CD4-positive, alpha-beta T cell treated with Interleukin-15 for 1 hour (primary cell): ENCODE data around the gene CCDC183.
"Not testable (repeated sequence)": the region's sequence is repeated elsewhere in the genome, so short reads cannot be mapped to it uniquely, and the experiment has no call there.

Source experiments
- DNase-seq: peaks from one replicate; pipeline ENCODE4 v3.0.0-alpha.2; 2020

CCDC183 gene

DNA sequence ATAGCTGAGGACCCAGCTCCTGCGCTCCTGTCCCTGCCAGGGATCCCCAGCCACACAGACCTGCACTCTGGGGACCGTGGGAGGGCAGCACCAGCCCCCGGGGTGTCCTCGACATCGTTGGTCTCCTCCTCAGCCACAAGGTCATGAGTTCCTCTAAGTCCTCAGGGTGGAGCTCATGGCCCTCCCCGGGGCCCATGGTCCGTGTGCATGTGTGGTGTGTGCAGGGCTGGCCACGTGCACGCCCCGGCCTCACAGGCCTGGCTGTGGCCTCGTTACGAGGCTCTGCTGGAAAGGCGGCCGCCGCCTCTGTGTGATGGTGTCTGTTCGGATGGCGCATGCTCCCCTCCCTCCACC lies 30.0 kb downstream of the CCDC183 start:
- no peak for DNase-seq

DNA sequence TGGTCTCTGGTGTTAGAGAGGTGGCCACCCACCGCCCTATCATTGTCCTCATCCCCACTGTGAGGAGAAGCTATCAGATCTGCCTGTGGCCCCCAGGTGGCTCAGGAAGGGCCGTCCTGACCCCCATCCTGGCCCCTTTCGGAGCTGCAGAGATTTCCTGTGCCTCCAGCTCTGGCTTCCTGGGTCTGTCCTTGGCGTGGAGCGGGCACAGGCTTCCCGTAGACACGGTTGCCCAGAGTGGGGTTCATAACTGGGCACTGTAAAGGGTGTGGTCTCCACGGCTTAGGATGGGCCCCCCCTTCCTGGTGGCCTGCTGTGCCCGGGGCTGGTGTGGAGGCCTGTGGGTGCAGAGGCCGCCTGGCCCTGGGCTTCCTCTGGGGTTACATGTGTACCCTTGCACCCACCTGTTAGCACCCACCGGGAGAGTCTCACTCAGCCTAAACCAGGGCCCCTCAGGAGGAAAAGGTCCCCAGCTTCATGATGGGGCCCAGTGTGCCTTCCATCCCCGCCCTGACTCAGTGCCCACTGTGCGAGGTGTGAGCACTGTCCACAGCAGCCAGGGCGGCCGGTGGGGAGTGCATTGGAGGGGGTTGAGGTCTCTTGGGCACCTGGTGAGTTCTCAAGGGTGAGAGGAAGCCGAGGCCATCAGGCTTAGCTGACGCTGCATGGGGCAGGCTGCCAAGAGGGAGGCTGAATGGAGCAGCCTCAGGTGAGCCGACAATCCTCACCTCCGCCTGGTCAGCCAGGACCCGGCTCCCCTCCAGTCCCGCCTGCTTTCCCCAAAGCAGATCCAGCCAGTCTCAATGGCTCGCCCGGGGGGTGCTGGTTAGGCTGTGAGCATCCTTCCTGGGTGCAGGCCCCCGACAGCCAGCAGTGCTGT lies 30.8 kb downstream of the CCDC183 start:
- DNase-seq = no peak

DNA sequence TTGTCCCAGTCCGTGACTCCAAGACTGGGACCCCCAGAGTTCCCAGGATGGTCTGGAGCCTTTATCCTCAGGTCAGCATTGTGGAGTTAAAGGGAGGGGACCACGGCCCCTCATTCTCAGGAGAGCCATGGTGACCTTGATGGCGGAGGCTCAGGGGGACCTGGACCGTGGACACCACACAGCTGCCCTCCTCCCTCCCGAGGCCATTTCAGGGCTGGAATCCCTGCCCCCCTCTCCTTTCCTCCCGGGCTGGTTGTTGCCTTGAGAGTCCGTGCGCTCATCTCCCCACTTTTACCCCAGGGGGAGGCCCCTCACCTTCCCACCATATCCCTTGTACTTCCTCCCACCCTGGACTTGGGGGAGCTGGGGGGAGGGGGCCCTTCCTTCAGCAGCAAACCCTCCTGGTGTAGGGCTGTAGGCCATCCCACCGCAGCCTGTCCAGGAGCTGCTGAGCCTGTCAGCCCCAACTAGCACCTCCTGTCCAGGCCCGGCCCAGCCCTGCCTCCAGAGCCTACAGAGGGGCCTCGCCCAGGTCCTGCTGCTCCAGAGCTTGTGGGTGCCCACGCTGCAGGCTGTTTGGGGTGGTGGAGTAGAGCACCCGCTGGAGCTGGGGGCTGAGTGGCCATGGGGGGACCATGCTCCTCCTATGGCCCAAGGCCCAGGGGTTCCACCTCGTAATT lies 31.8 kb downstream of the CCDC183 start:
- no peak for DNase-seq

DNA sequence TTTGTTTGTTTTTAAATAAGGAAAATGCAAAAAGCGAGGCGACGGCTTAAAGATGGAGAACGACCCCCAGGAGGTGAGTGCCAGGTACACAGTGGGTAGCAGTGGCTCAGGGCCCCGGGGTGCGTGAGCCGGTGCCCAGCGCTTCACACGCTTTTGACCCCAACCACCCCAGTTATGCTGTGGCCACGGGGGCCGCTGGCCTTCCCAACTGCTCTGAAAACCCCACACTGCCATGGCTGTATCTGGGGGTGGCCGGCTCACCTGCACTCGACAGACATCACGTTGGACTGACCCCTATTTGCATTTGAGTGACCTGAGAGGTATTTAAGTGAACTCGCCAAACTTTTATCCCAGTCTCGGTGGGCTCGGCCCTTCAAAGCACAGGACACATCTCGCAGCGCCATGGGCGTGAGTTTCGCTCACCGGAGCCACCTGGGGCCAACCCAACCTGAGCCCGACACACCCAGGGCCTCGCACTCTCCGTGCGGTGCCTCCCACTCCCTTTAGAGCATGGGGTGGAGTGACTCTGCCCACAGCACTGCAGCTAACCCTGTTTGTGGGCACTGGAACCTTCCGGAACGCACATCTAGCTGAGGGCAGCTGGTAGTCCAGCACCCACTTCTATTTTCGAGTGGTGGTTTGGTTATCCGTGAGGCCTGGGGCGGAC lies 32.5 kb downstream of the CCDC183 start:
- no peak for DNase-seq

DNA sequence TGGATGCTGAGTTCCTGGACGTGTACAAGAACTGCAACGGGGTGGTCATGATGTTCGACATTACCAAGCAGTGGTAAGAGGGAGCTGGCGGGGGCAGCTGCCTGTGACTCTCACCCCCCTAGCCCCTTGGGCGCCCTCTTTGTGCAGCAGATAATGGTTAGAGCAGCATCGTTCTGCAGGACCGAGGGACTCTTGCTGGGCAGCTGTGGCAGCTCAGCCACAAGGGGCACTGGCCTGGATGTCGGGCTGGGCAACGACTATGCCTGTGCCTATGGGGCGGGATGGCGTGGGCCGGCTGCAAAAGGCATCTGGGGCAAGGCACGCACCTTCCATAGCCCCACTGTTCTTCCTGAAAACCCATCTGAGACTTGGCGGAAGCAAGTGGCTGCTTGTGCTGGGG lies 33.3 kb downstream of the CCDC183 start:
- DNase-seq = no peak

DNA sequence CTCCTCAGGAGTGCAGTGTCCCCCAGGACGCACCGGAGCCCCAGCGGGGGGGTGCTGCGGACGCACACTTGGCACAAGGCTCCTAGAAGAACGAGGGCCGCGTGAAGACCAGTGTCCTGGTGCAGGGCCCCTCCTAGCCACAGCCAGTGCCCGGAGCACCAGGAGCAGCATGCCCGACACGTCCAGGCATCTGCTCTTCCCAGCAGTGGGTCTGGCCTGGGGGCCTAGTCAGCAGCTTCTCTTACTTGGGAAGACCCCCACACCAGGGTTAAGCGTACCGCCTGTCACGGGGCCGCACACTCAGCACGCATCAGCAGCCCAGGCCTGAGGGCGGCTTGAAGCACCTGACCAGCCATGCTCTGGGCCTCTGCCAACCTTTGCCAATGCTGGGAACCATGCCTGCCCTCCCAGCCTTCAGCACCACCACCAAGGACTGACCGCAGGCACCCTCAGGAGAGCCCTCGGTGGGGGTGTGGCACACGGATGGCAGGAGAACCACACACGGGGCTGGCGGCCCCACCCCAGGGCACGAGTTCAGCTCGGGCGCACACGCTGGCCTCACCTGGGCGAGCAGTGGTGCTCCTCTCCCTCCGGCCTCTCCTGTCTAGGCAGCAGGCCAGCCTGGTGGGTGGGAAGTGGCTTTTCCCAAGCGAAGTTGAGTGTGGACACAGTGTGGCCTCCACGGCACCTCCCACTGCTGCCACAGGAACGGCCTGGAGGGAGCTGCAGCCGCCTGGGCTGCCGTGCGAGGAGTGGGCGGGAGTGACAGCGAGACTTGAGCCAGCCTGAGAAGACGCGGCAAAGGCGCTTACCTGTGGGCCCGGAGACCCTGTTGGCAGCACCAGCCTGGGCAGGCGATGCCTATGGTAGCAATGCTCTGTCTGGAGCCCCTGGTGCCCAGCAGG lies 34.1 kb downstream of the CCDC183 start:
- no peak for DNase-seq

DNA sequence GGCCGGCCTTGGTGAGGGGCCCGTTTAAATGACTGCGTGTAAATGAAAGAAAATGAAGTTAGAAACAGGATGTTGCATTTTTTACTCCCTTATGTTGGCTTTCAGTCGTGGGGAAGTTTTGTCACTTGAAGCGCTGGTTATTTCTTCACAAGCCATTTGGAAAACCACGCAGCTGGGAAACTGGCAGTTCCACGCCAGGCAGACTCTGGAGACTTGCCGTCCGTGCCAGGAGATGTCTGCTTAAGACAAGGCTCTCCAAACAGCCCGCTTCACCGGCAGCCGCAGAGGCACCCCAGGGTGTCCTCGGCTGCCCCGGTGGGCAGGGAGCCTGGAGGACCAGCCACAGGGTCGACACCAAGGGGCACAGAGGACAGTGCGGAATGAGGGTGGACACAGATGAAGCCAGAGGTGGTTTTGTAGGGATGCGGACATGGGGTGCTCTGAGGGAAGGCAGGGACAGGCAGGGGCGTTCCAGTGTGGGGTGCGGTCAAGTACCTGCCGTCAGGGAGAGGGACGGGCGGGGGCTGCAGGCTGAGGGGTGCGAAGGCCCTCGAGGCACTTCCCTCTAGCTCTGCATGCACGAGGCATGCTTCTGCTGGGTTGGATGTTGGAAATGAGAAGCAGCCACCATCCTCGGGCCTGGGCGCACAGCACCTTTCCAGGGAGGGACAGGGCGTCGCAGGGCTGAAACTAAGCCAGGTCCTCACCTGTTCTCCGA lies 35.0 kb downstream of the CCDC183 start:
- no peak for DNase-seq

DNA sequence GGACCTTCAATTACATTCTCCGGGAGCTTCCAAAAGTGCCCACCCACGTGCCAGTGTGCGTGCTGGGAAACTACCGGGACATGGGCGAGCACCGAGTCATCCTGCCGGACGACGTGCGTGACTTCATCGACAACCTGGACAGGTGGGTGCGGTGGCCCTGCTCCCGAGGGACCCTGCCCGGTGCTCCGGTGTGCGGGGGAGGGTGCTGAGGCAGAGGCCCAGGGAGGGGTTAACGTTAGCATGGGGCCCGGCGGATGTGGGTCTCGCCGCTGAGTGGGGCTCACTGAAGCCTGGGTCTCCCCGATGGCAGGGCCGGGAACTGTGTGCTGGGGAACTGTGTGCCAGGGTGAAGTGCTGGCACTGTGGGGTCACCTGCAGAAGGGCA lies 35.6 kb downstream of the CCDC183 start:
- no peak for DNase-seq

DNA sequence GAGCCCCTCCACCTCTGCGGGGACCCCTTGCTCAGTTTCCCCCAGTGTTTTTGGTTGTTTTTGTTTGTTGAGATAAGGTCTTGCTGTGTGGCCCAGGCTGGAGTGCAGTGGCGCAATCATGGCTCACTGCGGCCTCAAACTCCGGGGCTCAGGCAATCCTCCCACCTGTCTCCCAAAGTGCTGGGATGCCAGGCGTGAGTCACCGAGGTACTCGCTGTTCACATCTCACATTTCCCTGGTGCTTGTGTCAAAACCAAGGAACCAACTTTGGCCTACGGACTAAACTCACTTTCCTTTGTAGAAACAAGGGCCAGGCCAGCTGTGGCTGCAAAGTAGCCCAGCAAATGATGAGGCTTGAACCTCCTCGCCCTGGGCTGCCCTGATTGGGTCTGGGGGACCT lies 36.4 kb downstream of the CCDC183 start:
- no peak for DNase-seq

DNA sequence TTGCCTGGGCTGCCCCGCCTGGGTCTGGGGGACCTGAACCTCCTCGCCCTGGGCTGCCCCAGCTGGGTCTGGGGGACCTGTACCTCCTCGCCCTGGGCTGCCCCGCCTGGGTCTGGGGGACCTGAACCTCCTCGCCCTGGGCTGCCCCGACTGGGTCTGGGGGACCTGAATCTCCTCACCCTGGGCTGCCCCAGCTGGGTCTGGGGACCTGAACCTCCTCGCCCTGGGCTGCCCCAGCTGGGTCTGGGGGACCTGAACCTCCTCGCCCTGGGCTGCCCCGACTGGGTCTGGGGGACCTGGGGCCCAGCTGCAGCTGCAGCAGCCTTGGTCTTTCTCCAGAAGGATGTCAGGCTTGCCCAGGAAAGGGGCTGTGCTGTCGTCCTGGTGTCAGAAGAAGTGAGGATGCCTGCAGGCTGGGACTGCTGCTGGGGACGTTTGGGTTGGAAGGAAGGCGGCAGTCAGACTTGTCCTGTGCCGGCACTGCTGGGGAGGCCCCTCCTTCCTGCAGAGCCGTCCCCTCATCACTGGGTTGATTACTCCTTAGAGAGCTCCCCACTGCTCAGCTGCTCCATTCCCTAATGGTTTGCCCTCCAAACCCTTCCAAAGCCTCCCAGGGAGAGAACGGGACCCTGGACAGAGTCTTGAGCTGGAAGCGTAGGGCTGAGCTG lies 37.4 kb downstream of the CCDC183 start:
- not testable (repeated sequence) for DNase-seq

DNA sequence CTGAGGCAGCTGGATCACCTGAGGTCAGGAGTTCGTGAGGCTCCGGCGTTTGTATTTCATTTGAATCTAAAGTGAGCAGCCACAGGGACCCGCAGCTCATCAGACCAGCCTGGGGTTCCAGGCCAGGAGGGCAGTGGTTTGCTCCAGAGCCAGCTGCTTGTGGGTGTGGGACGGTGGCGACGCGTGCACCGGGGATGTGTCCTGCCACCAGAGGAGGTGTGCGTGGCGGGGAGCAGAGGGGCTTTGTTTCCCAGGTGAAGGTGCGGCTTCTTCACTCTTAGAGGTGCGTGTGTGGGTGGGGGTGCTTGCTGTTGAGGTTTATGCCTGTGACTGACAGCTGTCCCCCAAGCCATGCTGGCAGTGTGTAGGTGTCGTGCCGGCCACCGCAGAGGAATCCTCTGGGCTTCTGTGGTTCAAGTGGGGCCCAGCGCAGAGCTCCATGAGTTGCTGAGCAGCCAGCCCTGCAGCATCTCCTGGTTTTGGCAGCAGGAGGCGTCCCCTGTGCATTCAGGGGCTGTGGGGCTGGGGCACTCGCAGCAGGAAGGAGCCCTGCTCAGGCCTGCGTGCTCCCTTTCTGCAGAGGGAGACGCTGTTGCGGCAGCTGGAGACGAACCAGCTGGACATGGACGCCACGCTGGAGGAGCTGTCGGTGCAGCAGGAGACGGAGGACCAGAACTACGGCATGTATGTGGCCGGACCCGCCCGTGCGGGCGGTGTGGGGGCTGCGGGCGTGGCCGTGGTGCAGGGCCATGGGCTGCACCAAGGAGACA lies 39.2 kb downstream of the CCDC183 start:
- no peak for DNase-seq

DNA sequence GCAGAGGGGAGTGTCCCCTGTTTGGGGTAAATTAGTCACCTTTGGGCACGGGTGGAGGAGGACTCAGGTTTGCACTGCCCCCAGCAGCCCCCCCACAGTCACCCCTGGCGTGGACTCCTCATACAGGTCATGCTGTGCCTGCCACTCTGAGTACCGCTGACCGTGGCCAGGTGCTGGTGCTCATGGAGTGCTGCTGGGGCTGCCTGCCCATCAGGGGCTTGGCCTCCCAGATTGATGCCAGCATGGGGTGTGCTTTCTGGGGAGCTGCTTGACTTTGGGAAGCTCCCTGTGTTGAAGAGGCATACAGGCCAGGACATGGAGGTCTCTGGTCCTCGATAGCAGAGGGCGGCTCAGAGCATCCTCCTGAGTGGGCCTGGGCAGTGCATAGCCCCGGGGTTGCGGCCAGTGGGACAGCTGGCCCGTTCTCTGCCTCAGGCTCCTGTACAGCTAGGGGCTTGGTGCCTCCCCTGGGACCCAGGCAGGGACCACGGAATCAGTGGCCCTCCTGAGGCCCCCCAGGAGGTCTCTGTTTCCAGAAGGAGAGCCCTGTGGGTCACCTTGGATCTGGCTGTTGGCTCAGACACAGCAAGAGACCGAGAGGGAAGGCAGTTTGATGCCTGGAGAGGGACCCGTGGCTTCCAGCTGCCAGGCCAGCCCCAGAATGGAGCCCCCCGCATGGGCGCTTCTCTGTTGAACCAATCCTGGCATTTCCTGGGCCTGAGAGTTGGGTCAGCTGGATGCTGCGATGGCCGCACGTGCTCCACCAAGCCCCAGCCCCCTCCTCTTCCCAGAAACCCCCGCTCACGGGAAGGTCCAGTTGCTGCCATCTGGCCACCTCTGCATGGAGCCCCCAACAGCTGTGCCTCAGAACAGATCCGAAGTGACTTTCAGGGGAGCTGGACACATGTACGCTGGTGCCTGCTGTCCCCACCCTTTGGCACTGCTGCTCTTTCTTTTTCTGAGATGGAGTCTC lies 40.1 kb downstream of the CCDC183 start:
- DNase-seq = no peak

DNA sequence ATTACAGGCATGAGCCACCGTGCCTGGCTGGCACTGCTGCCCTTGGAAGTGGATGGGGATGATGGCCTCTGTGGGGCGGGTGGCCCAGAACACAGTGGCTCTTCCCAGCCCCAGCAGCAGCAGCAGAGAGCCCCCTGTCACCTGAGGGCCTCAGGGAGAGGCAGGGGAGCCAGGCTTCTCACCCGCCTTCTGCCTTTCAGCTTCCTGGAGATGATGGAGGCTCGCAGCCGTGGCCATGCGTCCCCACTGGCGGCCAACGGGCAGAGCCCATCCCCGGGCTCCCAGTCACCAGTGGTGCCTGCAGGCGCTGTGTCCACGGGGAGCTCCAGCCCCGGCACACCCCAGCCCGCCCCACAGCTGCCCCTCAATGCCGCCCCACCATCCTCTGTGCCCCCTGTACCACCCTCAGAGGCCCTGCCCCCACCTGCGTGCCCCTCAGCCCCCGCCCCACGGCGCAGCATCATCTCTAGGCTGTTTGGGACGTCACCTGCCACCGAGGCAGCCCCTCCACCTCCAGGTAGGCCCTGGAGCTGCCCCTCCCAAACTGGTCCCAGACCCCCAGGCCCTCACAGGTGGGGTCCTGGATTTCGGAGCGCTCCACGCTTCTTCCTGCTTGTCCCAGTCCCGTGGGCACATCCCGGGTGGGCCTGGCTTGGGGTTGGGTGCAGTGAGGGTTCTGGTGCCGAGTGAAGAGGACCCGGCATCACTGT lies 41.2 kb downstream of the CCDC183 start:
- DNase-seq = no peak

DNA sequence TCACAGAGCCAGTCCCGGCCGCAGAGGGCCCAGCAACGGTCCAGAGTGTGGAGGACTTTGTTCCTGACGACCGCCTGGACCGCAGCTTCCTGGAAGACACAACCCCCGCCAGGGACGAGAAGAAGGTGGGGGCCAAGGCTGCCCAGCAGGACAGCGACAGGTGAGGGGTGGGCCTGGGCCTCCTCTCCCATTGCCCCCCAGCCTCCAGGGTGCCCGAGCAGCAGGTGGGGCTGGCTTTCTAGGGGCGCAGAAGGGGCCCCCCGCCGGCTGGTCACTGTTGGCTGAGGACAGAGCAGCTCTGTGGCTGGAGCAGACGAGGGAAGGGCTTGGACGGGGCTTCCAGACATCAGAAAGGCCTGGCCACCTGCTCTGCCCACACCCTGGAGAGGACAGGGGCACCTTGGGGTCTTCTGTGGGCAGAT lies 41.7 kb downstream of the CCDC183 start:
- DNase-seq = not testable (repeated sequence)

DNA sequence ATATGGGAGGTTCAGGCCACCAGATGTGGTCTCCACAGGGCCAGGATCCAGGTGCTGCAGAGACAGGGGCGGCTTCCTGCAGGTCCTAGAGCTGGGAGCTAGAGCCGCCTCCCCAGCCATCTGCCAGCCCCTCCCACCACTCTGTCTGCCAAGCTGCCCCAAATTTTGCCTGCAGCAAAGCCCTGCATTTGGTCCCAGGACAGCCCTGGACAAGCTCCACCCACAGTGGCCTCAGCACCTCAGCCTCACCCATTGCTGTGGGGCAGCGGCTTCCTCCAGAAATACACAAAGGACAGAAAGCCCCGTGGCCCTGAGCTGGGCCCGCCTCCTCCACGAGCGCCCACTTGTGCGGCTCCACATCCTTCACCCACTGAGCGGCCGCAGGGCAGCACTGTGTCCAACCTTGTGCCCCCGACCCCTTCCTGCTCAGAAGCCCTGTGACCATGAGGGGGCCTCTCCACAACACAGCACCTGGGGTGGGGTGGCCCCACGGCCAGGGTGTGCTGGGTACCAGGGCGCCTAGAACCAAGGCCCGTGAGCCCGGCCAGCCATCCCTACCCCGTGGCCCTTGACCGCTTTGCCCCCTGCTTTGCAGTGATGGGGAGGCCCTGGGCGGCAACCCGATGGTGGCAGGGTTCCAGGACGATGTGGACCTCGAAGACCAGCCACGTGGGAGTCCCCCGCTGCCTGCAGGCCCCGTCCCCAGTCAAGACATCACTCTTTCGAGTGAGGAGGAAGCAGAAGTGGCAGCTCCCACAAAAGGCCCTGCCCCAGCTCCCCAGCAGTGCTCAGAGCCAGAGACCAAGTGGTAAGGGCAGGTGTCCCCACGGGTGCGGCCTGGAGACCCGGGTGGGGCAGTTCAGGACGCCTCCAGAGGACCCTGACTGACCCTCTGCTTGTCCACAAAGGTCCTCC lies 42.4 kb downstream of the CCDC183 start:
- no peak for DNase-seq

DNA sequence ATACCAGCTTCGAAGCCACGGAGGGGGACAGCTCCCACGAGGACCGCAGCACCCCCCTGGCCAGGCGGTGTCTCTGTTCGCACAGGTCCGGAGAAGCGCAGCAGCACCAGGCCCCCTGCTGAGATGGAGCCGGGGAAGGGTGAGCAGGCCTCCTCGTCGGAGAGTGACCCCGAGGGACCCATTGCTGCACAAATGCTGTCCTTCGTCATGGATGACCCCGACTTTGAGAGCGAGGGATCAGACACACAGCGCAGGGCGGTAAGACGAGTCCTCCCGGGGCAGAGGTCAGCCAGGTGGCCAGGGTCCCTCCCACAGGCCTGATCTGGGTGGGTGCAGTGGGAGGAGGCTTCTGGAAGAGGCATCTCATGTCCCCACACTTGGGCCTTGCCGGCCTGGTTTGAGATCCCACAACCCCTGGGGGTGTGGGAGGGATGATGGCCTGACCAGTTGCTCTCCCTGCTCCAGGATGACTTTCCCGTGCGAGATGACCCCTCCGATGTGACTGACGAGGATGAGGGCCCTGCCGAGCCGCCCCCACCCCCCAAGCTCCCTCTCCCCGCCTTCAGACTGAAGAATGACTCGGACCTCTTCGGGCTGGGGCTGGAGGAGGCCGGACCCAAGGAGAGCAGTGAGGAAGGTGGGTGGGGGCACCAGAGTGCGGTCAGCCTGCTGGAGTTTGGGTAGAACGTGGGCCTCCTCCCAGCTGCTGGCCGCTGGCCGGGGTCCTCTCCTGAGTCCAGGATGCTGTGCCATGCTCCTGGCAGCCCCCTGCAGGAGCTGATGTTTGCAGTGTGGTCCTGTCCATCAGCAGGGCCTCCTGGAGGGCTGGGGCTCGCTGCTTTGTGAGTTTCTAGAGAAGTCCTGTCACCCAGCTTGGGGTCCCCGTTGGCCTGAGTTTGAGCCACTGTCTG lies 43.3 kb downstream of the CCDC183 start:
- DNase-seq = no peak
